ENCODE measurements around the gene MYL4. TPM values are rescaled to one million over a fixed set of nuclear protein-coding genes. Genes with fewer than 3 reads are reported as not detected.
"Not testable (repeated sequence)": the region's sequence is repeated elsewhere in the genome, so short reads cannot be mapped to it uniquely, and the experiment has no call there.

MYL4 gene
- total RNA-seq, 2 donors from 2014 or later: 0.30 to 0.53 TPM

GRCh38 chr17:47204722-47205418 lies 4.3 kb upstream of the MYL4 start:
- H3K36me3 Mint-ChIP-seq (ENCODE audit: low read depth): no peaks in the 10 kb centered on the region
- H3K27me3 Mint-ChIP-seq: no peaks in the 10 kb centered on the region
- peak overlapping the region; percentile 85 for H3K27ac Mint-ChIP-seq
- peak; percentile 75 for ATAC-seq (replicated peaks)
- H3K4me3 Mint-ChIP-seq: peak overlapping the region; percentile 83
- no peaks in the 10 kb centered on the region for H3K9me3 Mint-ChIP-seq
- peaks cover 27% of the 10 kb centered on the region for H3K4me1 Mint-ChIP-seq

DNA sequence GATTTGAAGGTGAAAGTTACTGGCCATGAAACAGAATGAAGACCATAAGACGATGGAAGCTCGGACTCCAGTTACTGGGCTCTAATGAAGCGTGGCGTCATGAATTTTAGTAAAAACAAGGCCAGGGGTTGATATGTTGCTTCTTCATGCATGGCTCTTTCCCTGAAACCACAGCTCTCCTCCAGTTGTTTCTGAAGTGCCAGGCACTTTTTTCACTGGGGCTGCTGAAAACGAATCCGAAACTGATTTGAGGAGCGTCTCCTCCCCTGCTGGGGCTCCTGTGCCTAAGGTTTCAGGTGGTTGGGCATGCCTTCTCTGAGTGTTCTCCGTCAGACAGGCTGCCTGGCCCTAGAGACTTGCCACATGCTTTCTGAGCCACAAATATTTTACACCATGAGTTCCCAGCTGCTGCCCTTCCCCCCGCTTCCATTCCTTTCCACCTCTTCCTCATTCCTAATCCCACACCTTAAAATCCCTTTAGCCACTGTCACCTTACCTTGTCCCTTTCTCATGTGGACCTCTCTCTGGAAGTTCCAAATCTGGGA lies 3.7 kb upstream of the MYL4 start:
- H3K27me3 Mint-ChIP-seq: no peaks in the 10 kb centered on the region
- H3K4me1 Mint-ChIP-seq: peaks cover 27% of the 10 kb centered on the region
- ATAC-seq (replicated peaks): peak; percentile 58
- no peaks in the 10 kb centered on the region for H3K36me3 Mint-ChIP-seq (ENCODE audit: low read depth)
- no peaks in the 10 kb centered on the region for H3K9me3 Mint-ChIP-seq
- H3K27ac Mint-ChIP-seq: peak overlapping the region; percentile 85
- peak overlapping the region; percentile 83 for H3K4me3 Mint-ChIP-seq

- Mint-ChIP-seq H3K9me3 (no peaks in the 10 kb centered on the region), H3K4me1 (peaks cover 27% of the 10 kb centered on the region), H3K4me3 (no peak overlapping the region), H3K27ac (no peak overlapping the region), H3K36me3 (ENCODE audit: low read depth) (no peaks in the 10 kb centered on the region), H3K27me3 (no peaks in the 10 kb centered on the region)
- ATAC-seq (replicated peaks): no peak
Measured at GRCh38 chr17:47207143-47208067, 1.7 kb upstream of the MYL4 start.

DNA sequence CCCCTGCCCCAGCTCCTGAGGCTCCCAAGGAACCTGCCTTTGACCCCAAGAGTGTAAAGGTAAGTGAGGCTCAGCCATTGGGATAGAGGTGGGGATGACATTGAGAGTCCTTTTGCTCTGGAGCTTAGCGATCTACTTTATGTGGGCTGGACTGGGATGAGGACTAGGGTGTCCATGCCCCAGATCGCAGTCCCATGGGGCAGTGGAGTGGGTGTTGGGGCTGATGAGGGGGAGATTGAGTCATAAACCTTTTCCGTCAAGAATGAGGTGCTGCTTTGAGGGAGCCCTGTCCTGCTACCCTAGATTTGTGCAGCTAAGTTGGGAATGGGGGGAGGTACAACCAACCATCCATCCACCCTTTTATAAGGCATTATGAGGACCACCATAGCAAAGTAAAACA lies 351 bp downstream of the MYL4 start:
- no peaks in the 10 kb centered on the region for H3K27me3 Mint-ChIP-seq
- no peaks in the 10 kb centered on the region for H3K36me3 Mint-ChIP-seq (ENCODE audit: low read depth)
- peaks cover 14% of the 10 kb centered on the region for H3K4me1 Mint-ChIP-seq
- no peaks in the 10 kb centered on the region for H3K9me3 Mint-ChIP-seq
- H3K4me3 Mint-ChIP-seq: no peak overlapping the region
- no peak for ATAC-seq (replicated peaks)
- no peak overlapping the region for H3K27ac Mint-ChIP-seq

- Mint-ChIP-seq H3K4me1 (peaks cover 9% of the 10 kb centered on the region), H3K27me3 (no peaks in the 10 kb centered on the region), H3K36me3 (ENCODE audit: low read depth) (no peaks in the 10 kb centered on the region), H3K27ac (no peak overlapping the region), H3K4me3 (no peak overlapping the region), H3K9me3 (no peaks in the 10 kb centered on the region)
- no peak for ATAC-seq (replicated peaks)
Measured at GRCh38 chr17:47210105-47210504, 957 bp downstream of the MYL4 start.

- Mint-ChIP-seq H3K27me3 (no peaks in the 10 kb centered on the region), H3K27ac (no peak overlapping the region), H3K4me3 (no peak overlapping the region), H3K9me3 (no peaks in the 10 kb centered on the region), H3K36me3 (ENCODE audit: low read depth) (no peaks in the 10 kb centered on the region), H3K4me1 (peaks cover 2% of the 10 kb centered on the region)
- no peak for ATAC-seq (replicated peaks)
Measured at GRCh38 chr17:47210779-47211178, 1.6 kb downstream of the MYL4 start.

DNA sequence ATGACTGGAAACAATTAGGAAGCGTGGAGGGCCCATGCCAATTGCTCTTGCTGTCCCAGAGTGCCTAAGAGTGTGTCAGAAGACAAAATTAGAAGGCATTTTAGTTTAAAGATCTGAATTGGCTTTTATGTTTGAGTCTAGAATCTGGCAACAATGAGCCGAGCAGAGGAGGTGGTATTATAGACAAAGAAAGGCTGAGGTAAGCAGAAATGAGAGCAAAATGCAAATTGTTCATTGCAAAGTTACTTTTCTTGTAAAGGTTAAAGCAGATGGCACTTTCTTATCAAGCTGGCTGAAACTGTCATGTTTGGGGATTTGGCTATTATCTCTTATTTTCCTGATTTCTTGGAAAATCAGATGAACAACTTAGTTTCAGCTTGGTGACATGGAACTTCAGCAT lies 3.3 kb downstream of the MYL4 start:
- Mint-ChIP-seq H3K9me3 (no peaks in the 10 kb centered on the region), H3K4me3 (no peak overlapping the region), H3K27me3 (no peaks in the 10 kb centered on the region), H3K4me1 (no peaks in the 10 kb centered on the region), H3K27ac (no peak overlapping the region), H3K36me3 (ENCODE audit: low read depth) (no peaks in the 10 kb centered on the region)
- ATAC-seq (replicated peaks): no peak

GRCh38 chr17:47213540-47213939 lies 4.4 kb downstream of the MYL4 start:
- no peaks in the 10 kb centered on the region for H3K4me1 Mint-ChIP-seq
- H3K27ac Mint-ChIP-seq: no peak overlapping the region
- no peak overlapping the region for H3K4me3 Mint-ChIP-seq
- H3K36me3 Mint-ChIP-seq (ENCODE audit: low read depth): no peaks in the 10 kb centered on the region
- no peaks in the 10 kb centered on the region for H3K27me3 Mint-ChIP-seq
- no peaks in the 10 kb centered on the region for H3K9me3 Mint-ChIP-seq
- ATAC-seq (replicated peaks): no peak

- no peaks in the 10 kb centered on the region for H3K36me3 Mint-ChIP-seq (ENCODE audit: low read depth)
- no peak overlapping the region for H3K4me3 Mint-ChIP-seq
- H3K4me1 Mint-ChIP-seq: peaks cover 7% of the 10 kb centered on the region
- H3K9me3 Mint-ChIP-seq: no peaks in the 10 kb centered on the region
- H3K27me3 Mint-ChIP-seq: no peaks in the 10 kb centered on the region
- no peak overlapping the region for H3K27ac Mint-ChIP-seq
- ATAC-seq (replicated peaks): no peak
Measured at GRCh38 chr17:47214931-47215330, 5.8 kb downstream of the MYL4 start.

- H3K9me3 Mint-ChIP-seq; H3K27ac Mint-ChIP-seq; H3K4me3 Mint-ChIP-seq; H3K27me3 Mint-ChIP-seq; ATAC-seq (replicated peaks); H3K36me3 Mint-ChIP-seq (ENCODE audit: low read depth): not testable (repeated sequence)
- peaks cover 20% of the 10 kb centered on the region for H3K4me1 Mint-ChIP-seq
Measured at GRCh38 chr17:47216821-47217220, 7.7 kb downstream of the MYL4 start.

GRCh38 chr17:47217279-47217678 lies 8.1 kb downstream of the MYL4 start:
- not testable (repeated sequence) for H3K27ac Mint-ChIP-seq; H3K9me3 Mint-ChIP-seq; H3K36me3 Mint-ChIP-seq (ENCODE audit: low read depth); H3K27me3 Mint-ChIP-seq; H3K4me3 Mint-ChIP-seq
- H3K4me1 Mint-ChIP-seq: peaks cover 20% of the 10 kb centered on the region
- ATAC-seq (replicated peaks): peak; percentile 50

- H3K36me3 Mint-ChIP-seq (ENCODE audit: low read depth): no peaks in the 10 kb centered on the region
- no peak overlapping the region for H3K4me3 Mint-ChIP-seq
- H3K4me1 Mint-ChIP-seq: peaks cover 20% of the 10 kb centered on the region
- no peak for ATAC-seq (replicated peaks)
- no peak overlapping the region for H3K27ac Mint-ChIP-seq
- H3K9me3 Mint-ChIP-seq: no peaks in the 10 kb centered on the region
- no peaks in the 10 kb centered on the region for H3K27me3 Mint-ChIP-seq
Measured at GRCh38 chr17:47218896-47219430, 9.8 kb downstream of the MYL4 start.

DNA sequence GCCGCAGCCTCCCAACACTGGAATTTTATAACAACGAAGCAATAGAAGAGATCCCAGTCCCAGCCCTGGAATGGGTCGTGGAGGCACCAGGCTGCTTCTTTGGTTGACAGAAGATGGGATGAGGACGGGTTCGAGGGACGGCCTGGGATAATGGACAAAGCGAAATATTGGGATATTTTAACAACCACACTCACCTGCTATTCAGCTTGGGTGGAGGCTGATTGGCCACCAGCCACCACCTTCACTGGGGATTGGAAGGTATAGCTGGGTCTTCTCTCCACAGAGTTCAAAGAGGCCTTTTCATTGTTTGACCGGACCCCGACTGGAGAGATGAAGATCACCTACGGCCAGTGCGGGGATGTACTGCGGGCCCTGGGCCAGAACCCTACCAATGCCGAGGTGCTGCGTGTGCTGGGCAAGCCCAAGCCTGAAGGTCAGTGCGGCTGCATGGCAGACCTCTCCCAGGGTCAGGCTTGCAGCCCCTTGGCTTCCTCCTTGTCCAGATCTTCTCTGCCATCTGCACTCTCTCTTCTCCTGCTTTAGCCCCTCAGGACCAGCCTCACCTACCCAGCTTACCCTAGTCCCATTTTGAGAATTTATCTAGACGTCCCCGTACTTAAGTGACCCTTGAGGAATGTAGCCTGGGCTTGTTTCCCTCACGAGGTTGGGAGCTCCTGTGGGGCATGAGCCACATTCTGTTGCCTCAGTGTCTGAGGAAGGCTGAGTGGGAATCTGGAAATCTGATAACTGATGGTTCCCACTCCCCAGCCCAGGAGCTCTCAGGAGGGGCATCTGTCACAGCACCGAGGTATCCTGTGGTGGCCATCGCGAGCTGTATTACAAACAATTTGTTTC lies 10.7 kb downstream of the MYL4 start:
- peak overlapping the region; percentile 48 for H3K27ac Mint-ChIP-seq
- no peak for ATAC-seq (replicated peaks)
- H3K9me3 Mint-ChIP-seq: no peaks in the 10 kb centered on the region
- peak overlapping the region; percentile 26 for H3K4me3 Mint-ChIP-seq
- H3K36me3 Mint-ChIP-seq (ENCODE audit: low read depth): no peaks in the 10 kb centered on the region
- no peaks in the 10 kb centered on the region for H3K27me3 Mint-ChIP-seq
- H3K4me1 Mint-ChIP-seq: peaks cover 20% of the 10 kb centered on the region

GRCh38 chr17:47220531-47220999 lies 11.4 kb downstream of the MYL4 start:
- ATAC-seq (replicated peaks): peak; percentile 94

More at GRCh38 chr17:47220531-47220999, 11.4 kb downstream of the MYL4 start:
- Mint-ChIP-seq H3K4me1 (peaks cover 20% of the 10 kb centered on the region), H3K9me3 (no peaks in the 10 kb centered on the region), H3K36me3 (ENCODE audit: low read depth) (no peaks in the 10 kb centered on the region), H3K4me3 (peak overlapping the region; percentile 26), H3K27ac (peak overlapping the region; percentile 48), H3K27me3 (no peaks in the 10 kb centered on the region)
